PC-3 (cell line): ENCODE measurements around the gene ZAR1.

Experiments
- CTCF ChIP-seq: fragments of 300-600 bp; sonication (generic); conservative IDR thresholded peaks from 2 replicates; pipeline ENCODE4 v1.5.1; 2017; ENCODE audit warnings: antibody characterized with exemption, low read depth, mild to moderate bottlenecking, low read length
- EZH2 ChIP-seq: fragments of 300-600 bp; sonication (generic); IDR thresholded peaks from one replicate; pipeline ENCODE4 v1.6.1; 2017; ENCODE audit warnings: antibody characterized with exemption, mild to moderate bottlenecking, low read length; ENCODE audit not compliant: unreplicated experiment

GRCh38 chr4:48470137-48470536, 19.9 kb upstream of the ZAR1 start:
- TF ChIP-seq CTCF (no peak), EZH2 (no peak)
